HG02623 (cell line): Measurements from ENCODE around the gene HDAC10.
"Not testable (repeated sequence)": the region's sequence is repeated elsewhere in the genome, so short reads cannot be mapped to it uniquely, and the experiment has no call there.

Source experiments
- ATAC-seq: cut with Tn5 transposase; IDR thresholded peaks from one replicate; pipeline ENCODE4 v1.9.1; 2021; ENCODE audit warnings: moderate library complexity; ENCODE audit not compliant: unreplicated experiment

HDAC10 gene

GRCh38 chr22:50218996-50219727, 31.9 kb downstream of the HDAC10 start:
- no peak for ATAC-seq

DNA sequence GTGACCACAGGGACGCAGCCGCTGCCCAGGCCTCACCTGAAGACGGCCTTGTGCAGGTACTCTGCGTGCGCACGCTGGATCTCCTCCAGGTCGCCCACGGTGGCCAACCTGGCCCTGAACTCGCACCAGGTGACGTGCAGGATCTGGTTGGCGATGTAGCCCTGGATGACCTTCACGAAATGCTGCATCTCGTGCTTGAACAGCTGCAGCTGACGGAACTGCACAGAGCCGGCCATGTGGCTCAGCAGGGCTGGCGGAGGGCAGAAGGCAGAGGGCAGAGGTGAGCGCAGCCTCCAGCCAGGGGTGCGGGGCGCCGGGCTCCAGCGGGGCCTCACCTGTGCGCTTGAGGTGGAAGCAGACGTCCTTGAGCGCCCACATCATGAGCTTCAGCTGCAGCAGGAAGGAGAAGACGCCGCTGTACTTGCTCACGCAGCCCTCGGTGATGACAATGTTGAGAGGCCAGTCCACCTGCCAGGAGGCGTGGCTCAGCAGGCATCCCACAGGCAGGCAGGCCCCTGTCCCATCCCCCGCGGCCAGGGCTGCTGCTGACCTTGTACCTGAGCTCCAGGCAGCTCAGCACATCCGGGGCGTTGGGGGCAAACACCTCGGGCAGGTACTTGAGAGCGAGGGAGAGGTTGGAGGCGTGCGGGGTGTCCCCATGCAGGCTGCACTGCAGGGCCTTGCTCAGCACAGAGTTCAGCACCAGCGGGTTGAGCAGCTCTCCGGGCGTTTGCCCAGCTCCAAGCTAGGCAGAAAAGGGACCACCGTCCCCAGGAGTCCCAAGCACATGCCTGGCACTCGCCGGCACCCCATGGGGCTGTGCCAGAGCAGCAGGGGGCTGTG, 32.7 kb downstream of the HDAC10 start:
- no peak for ATAC-seq

- ATAC-seq = no peak
Measured at GRCh38 chr22:50217543-50218152, 33.4 kb downstream of the HDAC10 start.

DNA sequence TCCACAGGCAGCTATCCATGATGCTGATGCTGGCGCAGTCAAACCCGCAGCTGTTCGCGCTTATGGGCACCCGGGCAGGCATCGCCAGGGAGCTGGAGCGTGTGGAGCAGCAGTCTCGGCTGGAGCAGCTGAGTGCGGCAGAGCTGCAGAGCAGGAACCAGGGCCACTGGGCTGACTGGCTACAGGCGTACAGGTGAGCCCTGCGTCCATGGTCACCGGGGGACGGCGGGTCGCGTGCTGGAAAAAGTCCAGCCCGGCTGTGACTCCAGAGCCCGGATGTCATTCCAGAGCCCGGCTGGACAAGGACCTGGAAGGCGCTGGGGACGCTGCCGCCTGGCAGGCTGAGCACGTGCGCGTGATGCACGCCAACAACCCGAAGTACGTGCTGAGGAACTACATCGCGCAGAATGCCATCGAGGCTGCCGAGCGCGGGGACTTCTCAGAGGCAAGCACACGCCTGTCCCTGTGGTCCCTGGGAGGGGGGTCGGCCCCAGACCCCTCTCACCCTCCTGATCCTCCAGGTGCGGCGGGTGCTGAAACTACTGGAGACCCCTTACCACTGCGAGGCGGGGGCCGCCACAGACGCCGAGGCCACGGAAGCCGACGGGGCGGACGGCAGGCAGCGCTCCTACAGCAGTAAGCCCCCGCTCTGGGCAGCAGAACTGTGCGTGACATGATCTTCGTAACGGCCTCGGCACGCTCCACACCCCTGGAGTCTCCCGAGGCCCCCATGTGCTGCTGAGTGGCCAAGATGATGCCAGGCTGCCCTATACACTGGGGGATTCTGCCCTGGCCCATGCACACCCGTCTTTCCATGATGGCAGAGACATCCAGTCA, 34.2 kb downstream of the HDAC10 start:
- no peak for ATAC-seq

DNA sequence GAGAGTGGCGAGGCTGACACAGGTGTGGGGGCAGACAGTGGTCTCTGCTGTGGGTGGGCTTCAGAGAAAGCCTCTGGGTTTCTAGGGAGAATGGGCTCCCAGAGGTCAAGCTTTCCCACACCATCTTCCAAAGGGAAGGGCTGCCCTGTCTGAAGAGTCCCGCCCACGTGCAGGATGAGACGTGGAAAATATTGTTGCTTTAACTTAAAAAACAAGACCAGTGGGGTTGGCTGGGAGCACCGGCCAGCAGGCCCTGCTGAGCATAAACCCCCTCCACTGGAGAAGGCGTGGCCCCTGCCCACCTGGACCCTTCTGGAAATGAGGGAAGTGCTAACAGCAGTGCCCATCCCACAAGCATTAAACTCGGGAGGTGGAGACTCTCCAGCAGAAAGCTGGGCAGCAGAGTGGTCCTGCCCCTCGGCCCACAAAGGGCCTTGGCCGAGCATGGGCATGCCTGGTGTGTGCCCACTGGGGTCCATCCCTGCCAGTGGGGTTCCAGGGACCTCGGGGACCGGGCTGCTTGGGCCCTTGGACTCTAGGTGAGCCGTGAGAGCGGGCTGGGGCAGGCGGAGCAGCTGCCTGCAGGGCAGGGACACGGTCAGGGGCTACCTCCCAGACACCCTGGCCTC, 34.9 kb downstream of the HDAC10 start:
- no peak for ATAC-seq

DNA sequence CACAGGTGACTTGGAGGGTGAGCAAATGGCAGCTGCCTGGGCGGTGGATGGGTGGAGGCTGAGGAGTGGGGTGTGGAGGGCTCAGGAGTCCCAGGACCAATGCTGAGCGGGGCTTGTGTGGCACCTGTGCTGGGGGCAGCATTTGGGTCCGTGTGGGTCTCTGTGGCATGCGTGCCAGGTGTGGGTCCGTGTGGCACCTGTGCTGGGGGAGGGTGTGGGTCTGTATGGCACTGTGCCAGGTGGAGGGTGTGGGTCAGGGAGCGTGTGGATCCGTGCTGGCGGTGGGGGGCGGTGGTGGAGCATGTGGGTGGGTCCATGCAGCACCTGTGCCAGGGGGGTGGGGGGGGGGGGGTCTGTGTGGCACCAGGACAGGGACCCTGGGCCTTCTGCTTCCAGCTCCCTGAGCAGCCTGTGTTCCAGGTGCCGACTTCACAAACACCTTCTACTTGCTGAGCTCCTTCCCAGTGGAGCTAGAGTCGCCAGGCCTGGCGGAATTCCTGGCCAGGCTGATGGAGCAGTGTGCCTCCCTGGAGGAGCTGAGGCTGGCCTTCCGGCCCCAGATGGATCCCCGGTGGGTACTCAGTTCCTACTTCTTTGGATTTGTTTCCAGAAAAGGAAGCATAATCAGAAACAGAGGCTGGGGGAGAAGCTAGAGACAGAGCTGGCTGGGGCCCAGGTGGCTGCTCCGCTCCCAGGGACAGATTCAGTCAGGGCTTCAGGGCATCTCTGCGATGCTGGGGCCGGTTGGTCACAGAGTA, 35.6 kb downstream of the HDAC10 start:
- ATAC-seq = no peak

DNA sequence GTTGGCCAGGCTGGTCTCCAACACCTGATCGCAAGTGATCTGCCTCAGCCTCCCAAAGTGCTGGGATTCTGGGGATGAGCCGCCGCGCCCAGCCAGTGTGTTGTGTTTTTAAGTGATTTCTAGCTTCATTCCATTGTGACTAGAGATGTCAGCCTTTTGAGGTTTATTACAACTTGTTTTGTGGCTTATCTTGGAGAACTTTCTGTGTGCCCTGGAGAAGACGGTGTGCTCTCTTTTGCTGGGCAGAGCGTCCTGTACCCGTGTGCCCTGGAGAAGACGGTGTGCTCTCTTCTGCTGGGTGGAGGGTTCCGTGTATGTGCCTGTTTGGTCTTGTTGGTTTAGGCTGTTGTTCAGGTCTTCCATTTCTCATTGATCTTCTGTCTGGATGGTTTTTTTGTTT, 37.8 kb downstream of the HDAC10 start:
- ATAC-seq = no peak

GRCh38 chr22:50211147-50211546, 39.9 kb downstream of the HDAC10 start:
- ATAC-seq = no peak

DNA sequence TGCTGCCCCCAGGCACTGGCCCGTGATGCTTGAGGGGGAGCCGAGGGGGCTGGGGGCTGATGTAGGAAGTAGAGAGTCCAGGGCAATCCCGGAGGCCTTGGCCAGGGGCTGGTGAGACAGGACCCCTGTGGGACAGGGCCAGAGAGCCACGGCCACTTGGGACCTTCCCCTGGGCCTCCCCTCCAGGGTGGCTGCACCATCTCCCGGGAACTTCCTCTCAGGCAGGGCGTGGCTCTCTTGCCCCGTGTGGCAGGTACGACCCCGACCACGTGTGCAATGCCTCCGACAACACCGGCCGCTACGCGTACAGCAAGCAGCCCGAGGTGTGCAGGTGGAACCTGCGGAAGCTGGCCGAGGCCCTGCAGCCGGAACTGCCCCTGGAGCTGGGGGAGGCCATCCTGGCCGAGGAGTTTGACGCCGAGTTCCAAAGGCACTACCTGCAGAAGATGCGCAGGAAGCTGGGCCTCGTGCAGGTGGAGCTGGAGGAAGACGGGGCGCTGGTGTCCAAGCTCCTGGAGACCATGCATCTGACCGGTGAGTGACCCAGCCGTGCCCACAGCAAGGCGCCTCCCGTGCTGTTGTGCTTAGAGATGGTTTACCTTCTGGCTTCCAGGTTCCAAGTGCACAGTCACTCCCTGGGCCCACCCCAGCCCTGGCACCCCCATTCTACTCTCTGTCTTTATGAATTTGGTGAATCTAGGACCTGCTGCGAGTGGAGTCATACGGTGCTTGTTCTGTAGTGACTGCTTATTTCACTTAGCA, 40.5 kb downstream of the HDAC10 start:
- ATAC-seq = no peak

DNA sequence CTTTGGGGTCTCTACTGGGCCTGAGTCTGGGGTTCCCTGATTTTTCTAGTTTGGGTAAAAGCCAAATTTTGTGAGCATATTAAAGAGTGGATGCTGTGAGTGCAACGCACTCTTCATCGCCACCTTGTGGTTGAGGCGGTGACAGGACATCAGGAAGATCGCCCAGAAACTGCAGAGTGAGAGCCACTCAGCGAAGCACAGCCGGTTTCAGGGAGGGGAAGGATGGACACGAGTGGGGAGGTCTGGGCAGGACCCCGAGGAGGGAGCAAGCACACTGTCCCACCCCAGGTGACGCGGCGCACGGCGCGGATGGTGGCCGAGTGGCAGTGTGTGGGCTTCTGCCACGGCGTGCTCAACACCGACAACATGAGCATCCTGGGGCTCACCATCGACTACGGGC, 41.2 kb downstream of the HDAC10 start:
- ATAC-seq = no peak

DNA sequence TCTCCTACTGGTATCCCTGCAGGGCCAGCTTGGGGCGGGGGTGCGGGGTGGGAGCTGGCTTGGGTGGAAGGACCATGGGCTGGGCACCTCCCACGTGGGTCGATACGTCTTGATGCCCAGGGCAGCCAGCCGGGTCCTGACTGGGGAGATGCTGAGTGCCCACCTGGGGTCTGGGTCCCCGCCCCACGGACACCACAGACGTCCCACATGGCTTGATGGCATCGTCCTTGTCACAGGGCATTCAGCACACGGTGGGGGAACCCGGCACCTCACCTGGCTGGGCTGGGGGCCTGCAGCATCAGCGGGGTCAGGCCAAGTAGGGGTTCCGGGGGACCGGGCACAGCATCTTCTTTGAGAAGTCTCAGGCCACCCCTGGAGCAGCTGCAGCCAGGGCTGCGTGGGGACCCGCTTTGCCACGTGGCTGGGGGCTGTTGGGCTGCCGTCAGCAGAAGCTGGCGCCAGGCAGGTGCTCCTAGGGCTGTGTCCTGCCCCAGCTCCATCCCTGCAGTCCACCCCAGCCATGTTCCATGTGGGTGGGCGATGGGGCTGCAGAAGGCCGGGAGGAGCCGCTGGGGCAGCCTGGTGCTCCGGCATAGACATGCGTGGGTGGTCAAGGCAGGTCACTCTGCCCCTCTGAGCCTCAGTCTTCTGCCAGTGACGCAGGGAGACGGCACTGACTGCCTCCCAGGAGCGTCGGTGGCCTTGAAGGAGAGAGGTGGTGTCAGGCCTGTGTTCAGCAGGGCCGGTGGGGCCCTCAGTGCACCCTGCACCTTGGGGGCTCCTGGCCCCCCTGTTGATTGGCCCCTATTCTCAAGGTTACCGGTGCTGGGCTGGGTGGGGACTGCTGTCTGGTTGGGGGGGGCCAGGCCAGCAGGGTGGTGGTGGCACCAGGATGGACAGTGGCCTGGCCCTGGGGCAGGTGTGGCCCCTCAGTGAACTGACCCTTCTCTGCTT, 41.8 kb downstream of the HDAC10 start:
- ATAC-seq = no peak

GRCh38 chr22:50208430-50208938, 42.6 kb downstream of the HDAC10 start:
- ATAC-seq = no peak

- ATAC-seq = no peak
Measured at GRCh38 chr22:50207383-50208140, 43.5 kb downstream of the HDAC10 start.

- ATAC-seq = no peak
Measured at GRCh38 chr22:50206599-50206998, 44.5 kb downstream of the HDAC10 start.

- ATAC-seq = no peak
Measured at GRCh38 chr22:50205781-50206569, 45.1 kb downstream of the HDAC10 start.

DNA sequence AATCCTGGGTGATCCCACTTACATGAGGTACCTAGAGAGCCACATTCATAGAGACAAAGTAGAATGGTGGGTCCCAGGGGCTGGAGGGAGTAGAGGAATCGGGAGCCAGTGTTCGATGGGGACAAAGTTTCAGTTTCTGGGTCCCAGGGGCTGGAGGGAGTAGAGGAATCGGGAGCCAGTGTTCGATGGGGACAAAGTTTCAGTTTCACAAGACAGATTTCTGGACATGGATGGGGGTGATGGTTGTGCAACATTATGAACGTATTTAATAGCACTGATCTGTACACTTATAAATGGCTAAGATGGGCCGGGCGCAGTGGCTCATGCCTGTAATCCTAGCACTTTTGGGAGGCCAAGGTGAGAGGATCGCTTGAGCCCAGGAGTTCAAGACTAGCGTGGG, 46.1 kb downstream of the HDAC10 start:
- ATAC-seq = not testable (repeated sequence)
